Neural cell (in vitro differentiated cells): ENCODE results near the gene BMP7. TPM values are rescaled to one million over a fixed set of nuclear protein-coding genes. Genes with fewer than 3 reads are reported as not detected.

Source experiments
- H2AFZ ChIP-seq: fragments of 200-600, 300-800 bp; sonication (generic), shearing (Covaris generic); 2 replicates; pipeline ENCODE4 v1.6.0; 2014; ENCODE audit warnings: low read depth, mild to moderate bottlenecking, antibody characterized with exemption, low read length, moderate library complexity
- H3F3A ChIP-seq: fragments of 200-600 bp; shearing (Covaris generic); 2 replicates; pipeline ENCODE4 v1.6.1; 2016; ENCODE audit warnings: mild to moderate bottlenecking, moderate library complexity, mixed read lengths, antibody characterized with exemption, low read length; ENCODE audit not compliant: insufficient read depth, poor library complexity, severe bottlenecking
- H3K27ac ChIP-seq: fragments of 200-600, 300-800 bp; sonication (generic), shearing (Covaris generic); 2 replicates; pipeline ENCODE4 v1.5.1; 2014; ENCODE audit warnings: mild to moderate bottlenecking, low read length, moderate library complexity
- H3K27me3 ChIP-seq: fragments of 300-800, 200-600 bp; sonication (generic), shearing (Covaris generic); 2 replicates; pipeline ENCODE4 v1.6.0; 2014; ENCODE audit warnings: mild to moderate bottlenecking, low read depth, low read length, moderate library complexity; ENCODE audit not compliant: insufficient read depth
- H3K36me3 ChIP-seq: fragments of 300-800, 200-600 bp; sonication (generic), shearing (Covaris generic); 2 replicates; pipeline ENCODE4 v1.5.1; 2014; ENCODE audit warnings: mild to moderate bottlenecking, antibody characterized with exemption, low read length, moderate library complexity; ENCODE audit not compliant: insufficient read depth
- H3K4me2 ChIP-seq: fragments of 300-800, 200-600 bp; sonication (generic), shearing (Covaris generic); 2 replicates; pipeline ENCODE4 v1.6.0; 2014; ENCODE audit warnings: mild to moderate bottlenecking, low read length
- H3K4me3 ChIP-seq: fragments of 300-800, 200-600 bp; sonication (generic), shearing (Covaris generic); 2 replicates; pipeline ENCODE4 v1.5.1; 2014; ENCODE audit warnings: mild to moderate bottlenecking, low read length, moderate library complexity
- H3K79me2 ChIP-seq: fragments of 200-600 bp; shearing (Covaris generic); replicated peaks from 2 replicates; pipeline ENCODE4 v1.6.0; 2014; ENCODE audit warnings: mild to moderate bottlenecking, low read length, moderate library complexity; ENCODE audit not compliant: insufficient read depth
- H3K9ac ChIP-seq: fragments of 300-800, 200-600 bp; sonication (generic), shearing (Covaris generic); 2 replicates; pipeline ENCODE4 v1.6.1; 2016; ENCODE audit warnings: mild to moderate bottlenecking, low read length, mixed read lengths
- H3K9me2 ChIP-seq: fragments of 200-600 bp; shearing (Covaris generic); 2 replicates; pipeline ENCODE4 v1.6.1; 2016; ENCODE audit warnings: mild to moderate bottlenecking, low read length, mixed read lengths; ENCODE audit not compliant: insufficient read depth
- H3K9me3 ChIP-seq: fragments of 200-600, 300-800 bp; sonication (generic), shearing (Covaris generic); 2 replicates; pipeline ENCODE4 v1.6.1; 2016; ENCODE audit warnings: mild to moderate bottlenecking, mixed run types, low read length, moderate library complexity, mixed read lengths
- H4K20me1 ChIP-seq: fragments of 200-600 bp; shearing (Covaris generic); 2 replicates; pipeline ENCODE4 v1.6.1; 2016; ENCODE audit warnings: mild to moderate bottlenecking, mixed run types; ENCODE audit not compliant: insufficient read depth
- CTCF ChIP-seq: fragments of 450-650 bp; IDR thresholded peaks from 2 replicates; pipeline ENCODE4 v1.5.1; 2014; ENCODE audit warnings: antibody characterized with exemption, mild to moderate bottlenecking, moderate library complexity; ENCODE audit not compliant: poor library complexity, severe bottlenecking
- EP300 ChIP-seq: fragments of 450-650 bp; conservative IDR thresholded peaks from 2 replicates; pipeline ENCODE4 v1.6.1; 2014; ENCODE audit warnings: antibody characterized with exemption, mild to moderate bottlenecking, moderate library complexity; ENCODE audit not compliant: poor library complexity, severe bottlenecking
- EZH2 ChIP-seq: fragments of 200-600, 300-800 bp; shearing (Covaris generic), sonication (generic); IDR thresholded peaks from 2 replicates; pipeline ENCODE4 v1.6.1; 2014; ENCODE audit warnings: antibody characterized with exemption, low read length, borderline replicate concordance, mild to moderate bottlenecking; ENCODE audit not compliant: insufficient read depth, poor library complexity, severe bottlenecking
- MXI1 ChIP-seq: fragments of 450-650 bp; conservative IDR thresholded peaks from 2 replicates; pipeline ENCODE4 v1.6.1; 2014; ENCODE audit warnings: antibody characterized with exemption, mild to moderate bottlenecking; ENCODE audit not compliant: poor library complexity, severe bottlenecking
- POLR2AphosphoS5 ChIP-seq: IDR thresholded peaks from 2 replicates; pipeline ENCODE4 v1.6.1; 2012
- RAD21 ChIP-seq: fragments of 450-650 bp; conservative IDR thresholded peaks from 2 replicates; pipeline ENCODE4 v1.6.1; 2014; ENCODE audit warnings: antibody characterized with exemption, mild to moderate bottlenecking, moderate library complexity
- REST ChIP-seq: IDR thresholded peaks from 2 replicates; pipeline ENCODE4 v1.6.1; 2012; ENCODE audit warnings: borderline replicate concordance
- SMC3 ChIP-seq: fragments of 450-650 bp; conservative IDR thresholded peaks from 2 replicates; pipeline ENCODE4 v1.6.1; 2014; ENCODE audit warnings: antibody characterized with exemption, mild to moderate bottlenecking, moderate library complexity; ENCODE audit not compliant: poor library complexity
- TAF1 ChIP-seq: IDR thresholded peaks from 2 replicates; pipeline ENCODE4 v1.6.1; 2012; ENCODE audit warnings: low read depth
- polyA plus RNA-seq: library from polyadenylated mRNA; depleted of rRNA; stranded (reverse); fragments of >200 nt; gene quantifications from 2 replicates; pipeline ENCODE4 v1.2.3, GENCODE V29; 2014

Gene BMP7
- polyA plus RNA-seq, 1 donor from 2014 or later: 3.6 TPM

- no peak for TF ChIP-seq SMC3
- TF ChIP-seq REST: no peak
- no peak for TF ChIP-seq CTCF
- no peak for TF ChIP-seq TAF1
- TF ChIP-seq MXI1: no peak
- TF ChIP-seq RAD21: no peak
- TF ChIP-seq EP300: no peak
- no peak for TF ChIP-seq EZH2
- TF ChIP-seq POLR2AphosphoS5: no peak
- Histone ChIP-seq H3K4me2 (no peak overlapping the region), H4K20me1 (no peaks in the 10 kb centered on the region), H3K27ac (no peak overlapping the region), H3K4me3 (no peak overlapping the region), H2AFZ (no peak overlapping the region), H3K9me2 (no peaks in the 10 kb centered on the region), H3K9ac (no peak overlapping the region), H3F3A (no peaks in the 10 kb centered on the region), H3K36me3 (no peaks in the 10 kb centered on the region), H3K9me3 (no peaks in the 10 kb centered on the region), H3K79me2 (no peaks in the 10 kb centered on the region), H3K27me3 (no peaks in the 10 kb centered on the region)
Measured at GRCh38 chr20:57219071-57219677, 47.3 kb downstream of the BMP7 start.

GRCh38 chr20:57218489-57218888, 48.0 kb downstream of the BMP7 start:
- no peak overlapping the region for H3K27ac ChIP-seq
- no peaks in the 10 kb centered on the region for H3K9me3 ChIP-seq
- H2AFZ ChIP-seq: no peak overlapping the region
- no peaks in the 10 kb centered on the region for H3K9me2 ChIP-seq
- H3K79me2 ChIP-seq: no peaks in the 10 kb centered on the region
- H3F3A ChIP-seq: no peaks in the 10 kb centered on the region
- TF ChIP-seq CTCF: no peak
- no peak for TF ChIP-seq POLR2AphosphoS5
- TF ChIP-seq SMC3: no peak
- TF ChIP-seq TAF1: no peak
- TF ChIP-seq REST: no peak
- no peak for TF ChIP-seq RAD21
- no peak for TF ChIP-seq EZH2
- TF ChIP-seq EP300: no peak
- TF ChIP-seq MXI1: no peak
- no peak overlapping the region for H3K4me3 ChIP-seq
- H4K20me1 ChIP-seq: no peaks in the 10 kb centered on the region
- no peaks in the 10 kb centered on the region for H3K36me3 ChIP-seq
- H3K27me3 ChIP-seq: no peaks in the 10 kb centered on the region
- no peak overlapping the region for H3K9ac ChIP-seq
- H3K4me2 ChIP-seq: no peak overlapping the region
